ENCODE measurements around the gene PLEKHA7.

GRCh38 chr11:16942342-16942741 lies 71.9 kb downstream of the PLEKHA7 start:
- no peak for TF ChIP-seq CTCF (IDR thresholded peaks at IDR 0.05)
- no peak for TF ChIP-seq POLR2AphosphoS5 (IDR thresholded peaks at IDR 0.05)
- TF ChIP-seq POLR2A (IDR thresholded peaks at IDR 0.05): no peak

Data from breast epithelium (tissue), 3 donors.